Measurements from ENCODE around the gene CPSF7.
A peak's percentile ranks its signal among the peaks of the same experiment; 100 is the strongest.

Gene CPSF7

DNA sequence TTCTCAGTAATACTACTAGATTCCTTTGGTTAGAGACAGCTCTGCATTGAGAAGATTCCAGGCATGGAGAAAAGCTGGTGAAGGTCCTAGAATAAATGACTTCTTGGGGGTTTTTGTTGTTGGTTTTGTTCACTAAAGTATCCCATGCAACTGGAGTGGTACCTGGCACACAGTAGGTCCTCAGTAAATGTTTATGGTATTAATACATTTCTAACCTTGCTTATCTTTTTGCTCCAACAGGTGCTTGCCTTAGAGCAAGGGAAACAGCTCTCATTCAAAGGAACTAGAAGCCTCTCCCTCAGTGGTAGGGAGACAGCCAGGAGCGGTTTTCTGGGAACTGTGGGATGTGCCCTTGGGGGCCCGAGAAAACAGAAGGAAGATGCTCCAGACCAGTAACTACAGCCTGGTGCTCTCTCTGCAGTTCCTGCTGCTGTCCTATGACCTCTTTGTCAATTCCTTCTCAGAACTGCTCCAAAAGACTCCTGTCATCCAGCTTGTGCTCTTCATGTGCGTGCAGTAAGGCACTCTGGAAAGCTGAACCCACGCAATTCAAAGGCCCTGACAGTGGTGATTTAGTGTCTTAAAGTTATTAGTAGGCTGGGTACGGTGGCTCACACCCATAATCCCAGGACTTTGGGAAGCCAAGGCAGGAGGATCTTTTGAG lies 65.6 kb downstream of the CPSF7 start:
- no peak overlapping the region for H3K4me3 ChIP-seq (replicated peaks; ENCODE audit: low read depth, low read length)
- TF ChIP-seq, protein P1, sequence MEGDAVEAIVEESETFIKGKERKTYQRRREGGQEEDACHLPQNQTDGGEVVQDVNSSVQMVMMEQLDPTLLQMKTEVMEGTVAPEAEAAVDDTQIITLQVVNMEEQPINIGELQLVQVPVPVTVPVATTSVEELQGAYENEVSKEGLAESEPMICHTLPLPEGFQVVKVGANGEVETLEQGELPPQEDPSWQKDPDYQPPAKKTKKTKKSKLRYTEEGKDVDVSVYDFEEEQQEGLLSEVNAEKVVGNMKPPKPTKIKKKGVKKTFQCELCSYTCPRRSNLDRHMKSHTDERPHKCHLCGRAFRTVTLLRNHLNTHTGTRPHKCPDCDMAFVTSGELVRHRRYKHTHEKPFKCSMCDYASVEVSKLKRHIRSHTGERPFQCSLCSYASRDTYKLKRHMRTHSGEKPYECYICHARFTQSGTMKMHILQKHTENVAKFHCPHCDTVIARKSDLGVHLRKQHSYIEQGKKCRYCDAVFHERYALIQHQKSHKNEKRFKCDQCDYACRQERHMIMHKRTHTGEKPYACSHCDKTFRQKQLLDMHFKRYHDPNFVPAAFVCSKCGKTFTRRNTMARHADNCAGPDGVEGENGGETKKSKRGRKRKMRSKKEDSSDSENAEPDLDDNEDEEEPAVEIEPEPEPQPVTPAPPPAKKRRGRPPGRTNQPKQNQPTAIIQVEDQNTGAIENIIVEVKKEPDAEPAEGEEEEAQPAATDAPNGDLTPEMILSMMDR (IDR thresholded peaks at IDR 0.05; ENCODE audit: low read length, missing control alignments) = no peak
- DNase-seq (ENCODE audit: low read depth) = no peak

DNA sequence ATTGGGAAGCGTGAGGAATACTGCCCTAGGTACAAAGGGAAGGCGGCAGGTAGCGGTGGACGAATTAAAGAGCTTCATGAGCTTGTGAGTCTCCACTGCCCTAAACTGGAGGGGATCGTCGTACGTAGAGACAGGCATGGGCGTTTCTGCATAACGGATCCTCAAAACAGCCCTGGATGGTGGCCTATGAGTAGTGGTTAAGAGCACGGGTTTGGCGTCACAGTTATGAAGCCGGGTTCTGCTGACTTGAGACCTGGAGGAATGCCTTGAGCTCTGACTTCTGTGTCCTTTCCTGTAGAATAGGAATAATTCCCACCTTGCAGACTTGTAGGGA lies 67.3 kb downstream of the CPSF7 start:
- TF ChIP-seq, protein P1 (IDR thresholded peaks at IDR 0.05; ENCODE audit: low read length, missing control alignments) = no peak
- peak overlapping the region; percentile 82 for H3K4me3 ChIP-seq (replicated peaks; ENCODE audit: low read depth, low read length)
- peak; percentile 55 for DNase-seq (ENCODE audit: low read depth)

DNA sequence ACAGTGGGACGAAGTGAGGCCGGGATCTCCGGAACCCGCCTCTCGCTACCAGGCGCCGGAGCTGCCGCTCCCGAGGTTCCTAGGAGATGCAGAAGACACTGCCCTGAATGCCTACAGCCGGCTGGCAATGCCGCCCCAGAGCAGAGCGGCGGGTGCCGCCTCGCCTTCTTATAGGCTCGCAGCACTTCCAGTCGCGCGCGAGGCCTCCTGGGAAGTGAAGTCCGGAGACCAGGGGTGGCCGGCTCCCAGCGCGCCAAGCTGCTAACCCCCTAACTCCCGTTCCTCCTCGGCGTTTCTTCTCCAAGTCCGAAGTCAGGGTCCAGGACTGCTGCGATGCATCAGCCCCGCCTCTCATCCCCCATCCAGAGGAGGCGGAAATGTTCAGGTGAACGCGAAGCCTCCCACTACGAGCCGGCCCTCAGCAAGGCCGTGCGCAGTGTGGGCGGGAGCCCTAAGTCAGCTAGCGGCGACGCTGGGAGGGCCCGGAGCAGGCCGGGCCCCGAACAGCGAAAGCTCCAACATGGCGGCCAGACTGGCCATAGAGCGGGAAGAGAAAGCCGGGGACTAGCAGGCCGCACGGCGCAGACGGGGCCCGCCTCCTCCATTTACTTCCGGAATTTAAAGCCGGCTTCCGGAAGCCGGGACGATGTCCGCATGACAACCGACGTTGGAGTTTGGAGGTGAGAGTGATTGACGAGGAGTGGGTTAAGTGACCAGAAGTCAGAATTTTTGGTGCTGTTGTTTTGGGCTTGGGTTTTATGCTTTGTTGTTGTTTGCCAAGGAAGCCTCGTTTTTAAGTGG lies 67.8 kb downstream of the CPSF7 start, which contains the start of the genes CYB561A3 and TMEM138:
Gene CYB561A3 (minus strand): TSS at position 142 of the 801 bp plus-strand sequence. CDS start 5,169 bp downstream, outside the sequence.
Gene TMEM138 (plus strand): TSS at position 634 of the 801 bp plus-strand sequence. CDS start 2,017 bp downstream, outside the sequence.
- TF ChIP-seq, protein P1 (IDR thresholded peaks at IDR 0.05; ENCODE audit: low read length, missing control alignments) = no peak
- DNase-seq (ENCODE audit: low read depth) = peak; percentile 93
- peak within 1 kb of the TSS; percentile 82 for H3K4me3 ChIP-seq (replicated peaks; ENCODE audit: low read depth, low read length)

DNA sequence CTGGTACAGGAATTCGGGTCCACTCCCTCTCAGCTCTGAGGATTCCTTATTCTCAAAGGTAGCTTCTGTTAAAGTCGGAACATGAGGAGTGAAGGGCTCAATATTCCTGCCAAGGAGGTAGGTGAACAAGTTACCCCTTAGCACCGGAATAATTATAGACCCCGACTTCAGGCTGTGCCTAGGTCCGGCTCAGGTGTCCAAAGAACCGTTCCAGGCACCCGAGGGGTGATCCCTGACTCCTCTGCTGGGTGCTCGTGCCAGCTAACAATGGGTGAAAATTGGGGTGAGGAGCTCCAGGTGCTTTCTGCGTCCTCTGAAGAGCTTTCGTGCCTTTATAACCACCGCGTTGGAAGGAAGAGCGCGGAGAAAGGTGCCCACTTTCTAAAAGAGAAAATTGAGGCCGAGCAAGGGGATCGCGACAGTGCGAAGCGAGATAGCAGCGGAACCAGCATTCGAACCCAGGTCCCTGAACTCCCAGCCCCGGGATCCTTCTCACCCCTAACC lies 68.5 kb downstream of the CPSF7 start:
- H3K4me3 ChIP-seq (replicated peaks; ENCODE audit: low read depth, low read length) = peak overlapping the region; percentile 82
- TF ChIP-seq, protein P1 (IDR thresholded peaks at IDR 0.05; ENCODE audit: low read length, missing control alignments) = no peak
- DNase-seq (ENCODE audit: low read depth) = no peak

DNA sequence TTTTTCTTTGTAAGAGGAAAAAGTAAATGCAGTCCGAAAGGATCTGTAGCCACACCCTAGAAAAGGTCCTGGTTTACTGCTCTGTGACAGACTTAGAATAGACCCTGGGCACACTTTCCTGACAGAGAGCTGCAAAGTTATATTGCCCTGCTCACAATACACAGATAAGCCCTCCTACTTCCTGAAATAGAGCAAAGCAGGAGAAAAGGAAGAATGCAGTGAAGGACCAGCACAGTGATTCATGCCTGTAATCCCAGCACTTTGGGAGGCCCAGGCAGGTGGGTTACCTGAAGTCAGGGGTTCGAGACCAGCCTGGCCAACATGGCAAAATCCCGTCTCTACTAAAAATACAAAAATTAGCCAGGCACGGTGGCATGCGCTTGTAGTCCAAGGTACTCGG lies 70.3 kb downstream of the CPSF7 start:
- no peak for DNase-seq (ENCODE audit: low read depth)
- TF ChIP-seq, protein P1 (IDR thresholded peaks at IDR 0.05; ENCODE audit: low read length, missing control alignments) = no peak
- no peak overlapping the region for H3K4me3 ChIP-seq (replicated peaks; ENCODE audit: low read depth, low read length)

DNA sequence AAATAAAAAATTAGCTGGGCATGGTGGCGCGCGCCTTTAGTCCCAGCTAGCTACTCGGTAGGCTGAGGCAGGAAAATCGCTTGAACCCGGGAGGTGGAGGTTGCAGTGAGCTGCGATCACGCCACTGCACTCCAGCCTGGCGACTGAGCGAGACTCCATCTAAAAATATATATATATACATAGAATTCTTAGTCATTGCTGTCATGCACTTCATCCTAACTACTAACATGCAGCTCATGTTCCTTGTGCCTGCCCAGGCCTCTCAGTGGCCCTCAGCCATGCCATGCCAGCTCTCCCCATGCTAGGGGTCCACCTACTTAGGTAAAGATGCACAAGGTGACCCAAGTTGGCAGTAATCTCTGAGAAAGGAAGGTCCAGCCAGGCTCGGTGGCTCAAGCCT lies 71.2 kb downstream of the CPSF7 start:
- TF ChIP-seq, protein P1 (IDR thresholded peaks at IDR 0.05; ENCODE audit: low read length, missing control alignments) = no peak
- H3K4me3 ChIP-seq (replicated peaks; ENCODE audit: low read depth, low read length) = no peak overlapping the region
- no peak for DNase-seq (ENCODE audit: low read depth)

All from fibroblast of pulmonary artery (primary cell).